Lung microvascular endothelial cell (primary cell): ENCODE results near the gene PBOV1. TPM values are rescaled to one million over a fixed set of nuclear protein-coding genes. Genes with fewer than 3 reads are reported as not detected.
A peak's percentile ranks its signal among the peaks of the same experiment; 100 is the strongest.

Experiments used
- DNase-seq, 2 donors: peaks; one replicate each; pipeline versions ENCODE4 v3.0.0 to v3.0.0-alpha.2; 2010; ENCODE audit warnings: low read depth in 2 of 2
- total RNA-seq: library from RNA; depleted of rRNA; stranded (reverse); fragments of >200 nt; gene quantifications from 2 replicates; pipeline ENCODE4 v1.2.1, GENCODE V29; 2014

PBOV1 gene
- total RNA-seq: not detected in 2 replicates

- no peak for DNase-seq
Measured at GRCh38 chr6:138218449-138218848, at the start of gene PBOV1. Gene PBOV1, minus strand, starts transcription at chr6:138218491. Its CDS starts 96 bp downstream, at chr6:138218395.

DNA sequence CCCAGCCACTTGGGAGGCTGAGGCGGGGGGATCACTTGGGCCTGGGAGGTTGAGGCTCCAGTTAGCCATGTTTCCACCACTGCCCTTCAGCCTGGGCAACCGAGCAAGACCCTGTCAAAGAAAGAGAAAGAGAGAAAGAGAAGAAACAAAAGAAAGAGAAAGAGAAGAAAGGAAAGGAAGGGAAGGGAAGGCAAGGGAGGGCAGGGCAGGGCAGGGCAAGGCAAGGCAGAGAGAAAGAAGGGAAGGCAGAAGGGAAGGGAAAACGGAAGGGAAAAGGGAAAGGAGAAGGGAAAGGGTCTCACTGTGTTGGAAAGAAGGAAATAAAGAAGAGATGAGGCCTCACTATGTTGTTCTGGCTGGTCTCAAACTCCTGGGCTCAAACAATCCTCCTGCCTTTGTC lies 47.8 kb upstream of the PBOV1 start:
- no peak for DNase-seq

GRCh38 chr6:138264372-138264880 lies 46.1 kb upstream of the PBOV1 start:
- DNase-seq: no peak

DNA sequence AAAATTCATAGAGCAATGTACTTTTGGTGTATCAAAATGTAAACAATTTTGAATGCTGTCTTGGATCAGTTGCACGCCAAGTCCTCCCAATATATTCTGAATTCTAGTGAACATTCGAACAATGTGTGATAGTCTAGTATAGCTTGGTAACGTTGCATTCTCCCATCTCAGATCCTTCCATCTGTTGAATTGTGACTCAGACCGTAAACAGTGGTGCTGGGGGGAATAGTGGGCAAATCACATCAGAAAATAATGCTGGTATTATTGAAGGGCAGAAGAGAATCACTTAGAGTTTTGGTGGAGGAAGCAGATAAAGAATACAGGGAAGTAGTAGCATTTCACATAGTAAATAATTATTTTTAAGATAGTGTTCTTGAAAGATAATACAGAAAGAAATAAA lies 45.7 kb upstream of the PBOV1 start:
- DNase-seq: no peak

DNA sequence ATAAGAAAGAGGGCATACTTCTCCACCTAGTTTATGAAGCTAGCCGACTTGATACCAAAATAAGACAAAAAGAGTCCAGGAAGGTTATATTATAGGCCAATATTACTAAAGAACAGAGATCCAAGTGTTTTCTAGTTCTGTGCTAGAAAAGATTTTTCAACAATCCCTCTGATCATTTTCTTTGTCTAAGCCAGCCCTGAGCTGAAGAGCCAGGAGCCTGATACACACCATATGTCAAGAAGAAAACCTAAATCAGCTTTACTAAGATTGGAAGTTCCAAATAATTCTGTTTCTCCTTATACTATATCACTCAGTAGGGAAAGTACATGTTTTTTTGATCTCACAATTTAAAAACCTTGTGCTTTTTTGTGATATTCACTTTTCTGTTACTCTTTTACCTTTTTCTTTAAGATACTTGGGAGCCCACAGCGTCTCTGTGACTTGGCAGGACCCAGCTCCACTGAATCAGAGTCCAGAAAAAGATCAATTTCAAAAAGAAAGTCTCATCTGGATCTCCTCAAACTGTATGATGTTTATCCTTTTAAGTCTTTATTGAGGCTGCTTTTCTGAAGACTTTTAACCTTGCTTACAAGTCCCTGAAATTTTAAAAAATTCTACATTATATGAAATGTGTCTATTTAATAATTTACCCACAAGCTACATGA lies 43.0 kb upstream of the PBOV1 start:
- DNase-seq: no peak

DNA sequence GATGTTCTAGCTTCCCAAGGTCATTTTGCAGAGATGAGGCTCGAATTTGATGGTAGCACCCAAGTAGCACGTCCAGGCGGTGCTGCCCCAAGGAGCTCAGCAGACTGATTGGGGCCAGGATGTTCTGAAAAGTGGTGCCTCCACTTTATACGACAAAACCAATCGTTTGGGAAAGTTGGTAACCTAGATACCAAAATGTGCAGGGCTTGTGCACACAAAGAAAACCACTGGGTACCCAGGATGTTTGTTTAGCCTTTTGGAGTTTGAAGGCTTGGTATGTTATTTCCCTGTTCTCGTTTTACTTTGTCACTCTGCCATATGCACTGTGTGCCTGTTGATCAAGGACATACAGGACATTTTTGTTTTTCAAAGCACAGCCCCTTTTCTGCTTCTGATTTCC lies 40.7 kb upstream of the PBOV1 start:
- DNase-seq: no peak

DNA sequence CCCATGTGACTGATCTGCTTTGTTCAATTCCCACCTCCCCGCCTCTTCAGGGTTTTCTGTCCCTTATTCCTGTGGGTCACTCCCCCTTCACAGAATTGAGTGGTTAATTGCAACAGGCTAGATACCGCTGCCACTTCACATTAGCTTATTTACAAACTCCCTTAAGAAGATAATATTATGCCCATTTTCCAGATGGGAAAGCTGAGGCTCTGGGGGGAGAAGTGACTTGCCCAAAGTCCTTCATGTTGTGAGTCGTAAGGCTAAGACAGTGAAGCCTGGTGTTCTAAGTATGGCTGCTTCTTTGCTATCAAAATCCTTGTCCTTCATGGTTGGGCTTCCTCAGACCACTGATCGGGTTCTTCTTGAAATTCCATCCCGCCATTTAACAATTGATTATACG lies 39.9 kb upstream of the PBOV1 start:
- no peak for DNase-seq

GRCh38 chr6:138257638-138258040 lies 39.3 kb upstream of the PBOV1 start:
- DNase-seq: no peak

GRCh38 chr6:138255443-138255842 lies 37.2 kb upstream of the PBOV1 start:
- no peak for DNase-seq

GRCh38 chr6:138253731-138254130 lies 35.4 kb upstream of the PBOV1 start:
- no peak for DNase-seq

DNA sequence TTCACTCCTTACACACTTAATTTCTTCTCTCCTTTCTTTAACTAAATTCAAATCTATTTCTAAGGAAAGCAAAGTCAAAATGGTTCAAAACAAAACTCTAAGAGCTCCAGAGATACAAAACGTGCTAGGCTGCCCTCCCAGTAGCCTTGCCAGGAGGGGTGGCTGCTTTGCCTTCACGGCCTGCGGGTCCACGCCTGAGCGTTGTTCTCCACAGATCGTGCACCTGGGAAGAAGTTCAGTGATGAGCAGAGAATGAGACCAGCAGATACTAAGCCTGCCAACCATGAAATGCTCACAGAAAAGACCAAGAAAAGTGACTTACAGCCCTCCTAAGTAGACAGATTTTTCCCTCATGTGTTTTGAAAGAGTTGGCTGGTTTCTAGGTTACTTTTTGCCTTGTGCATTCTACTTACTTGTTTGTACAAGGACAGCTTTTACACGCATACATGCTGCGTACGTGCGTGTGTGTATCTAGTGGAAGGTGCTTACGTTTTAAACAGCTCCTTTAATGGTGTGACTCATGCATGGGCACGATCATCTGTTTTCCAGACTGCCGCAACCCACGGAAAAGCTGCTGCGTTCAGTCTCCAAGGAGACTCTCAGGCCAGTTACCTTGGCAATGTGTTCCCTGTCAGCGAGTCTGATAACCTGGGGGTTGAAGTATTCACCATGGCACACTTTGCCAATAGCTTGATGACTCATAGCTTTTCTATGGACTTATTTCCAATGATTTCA lies 32.4 kb upstream of the PBOV1 start:
- peak in 1 of 2 donors; percentile 3 for DNase-seq

GRCh38 chr6:138250053-138250452 lies 31.8 kb upstream of the PBOV1 start:
- DNase-seq: no peak

GRCh38 chr6:138248878-138249277 lies 30.6 kb upstream of the PBOV1 start:
- no peak for DNase-seq

DNA sequence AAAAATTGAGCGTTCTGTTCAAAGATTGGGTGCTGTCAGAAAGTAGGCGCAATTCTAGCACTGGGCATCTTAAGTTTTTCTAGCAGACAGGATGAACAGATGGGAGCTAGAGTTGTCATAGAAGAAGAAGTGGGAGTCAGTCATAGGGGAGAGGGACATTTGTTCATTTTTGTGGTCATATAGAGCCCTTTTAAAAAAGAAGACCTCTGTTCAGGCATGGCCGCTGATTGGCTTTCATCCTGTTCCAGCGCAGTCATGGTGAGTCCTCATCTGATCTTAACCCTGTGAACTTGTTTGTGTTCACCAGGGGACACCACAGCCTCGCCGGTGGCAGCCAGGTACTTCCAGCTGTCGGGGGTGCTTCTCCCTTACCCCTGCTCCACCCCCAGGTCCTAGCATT lies 29.7 kb upstream of the PBOV1 start:
- no peak for DNase-seq

DNA sequence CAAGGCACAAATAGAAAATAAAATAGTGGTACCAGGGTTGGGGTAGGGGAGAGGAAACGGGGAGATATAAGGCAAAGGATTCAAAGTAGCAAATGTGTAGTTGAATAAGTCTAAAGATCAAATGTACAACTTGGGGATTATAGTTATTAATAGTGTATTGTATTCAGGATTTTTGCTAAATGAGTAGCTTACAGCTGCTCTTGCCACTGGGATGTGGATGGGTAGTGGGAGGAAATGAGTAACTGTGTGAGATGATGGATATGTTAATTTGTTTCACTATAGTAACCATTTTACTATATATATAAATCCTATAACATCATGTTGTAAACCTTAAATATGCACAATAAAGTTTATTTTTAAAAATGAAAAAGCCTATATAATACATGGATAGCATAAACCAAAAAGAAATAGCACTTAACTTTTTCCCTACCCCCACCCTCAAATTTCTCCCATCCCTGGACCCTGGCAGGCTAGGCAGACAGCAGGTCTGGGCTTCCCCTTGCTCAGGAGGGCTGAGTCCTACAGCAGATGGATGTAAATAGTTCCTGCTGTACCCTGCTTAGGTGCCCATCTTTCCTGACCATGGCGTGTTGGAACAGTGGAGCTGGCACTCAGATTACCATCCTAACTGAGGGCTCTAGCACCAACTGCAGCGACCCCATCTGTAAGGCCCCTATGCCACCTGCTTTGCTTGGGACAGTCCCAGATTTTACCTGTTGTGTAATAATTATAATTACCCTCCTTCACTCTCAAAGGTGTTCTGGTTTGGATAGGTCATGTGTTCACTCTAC lies 28.6 kb upstream of the PBOV1 start:
- DNase-seq: peak in 1 of 2 donors; percentile 70

DNA sequence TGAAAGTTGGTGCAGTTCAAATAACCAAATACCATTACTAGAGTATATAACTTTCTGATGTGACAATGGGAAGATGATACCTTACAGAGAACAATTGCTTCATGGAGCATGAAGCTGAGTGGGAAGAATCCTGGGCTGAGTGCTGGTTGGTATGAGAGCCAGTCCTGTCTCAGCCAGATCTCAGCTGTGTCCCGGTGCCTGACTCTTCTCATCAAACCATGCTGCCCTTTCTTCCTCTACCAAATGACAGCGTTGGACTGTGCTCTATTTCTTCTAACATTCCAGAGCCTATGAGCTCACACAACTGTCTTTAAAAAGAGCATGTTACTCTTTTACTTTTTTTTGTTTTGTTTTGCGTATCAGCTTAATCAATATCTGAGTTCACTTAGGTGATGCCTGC lies 27.5 kb upstream of the PBOV1 start:
- DNase-seq: no peak

DNA sequence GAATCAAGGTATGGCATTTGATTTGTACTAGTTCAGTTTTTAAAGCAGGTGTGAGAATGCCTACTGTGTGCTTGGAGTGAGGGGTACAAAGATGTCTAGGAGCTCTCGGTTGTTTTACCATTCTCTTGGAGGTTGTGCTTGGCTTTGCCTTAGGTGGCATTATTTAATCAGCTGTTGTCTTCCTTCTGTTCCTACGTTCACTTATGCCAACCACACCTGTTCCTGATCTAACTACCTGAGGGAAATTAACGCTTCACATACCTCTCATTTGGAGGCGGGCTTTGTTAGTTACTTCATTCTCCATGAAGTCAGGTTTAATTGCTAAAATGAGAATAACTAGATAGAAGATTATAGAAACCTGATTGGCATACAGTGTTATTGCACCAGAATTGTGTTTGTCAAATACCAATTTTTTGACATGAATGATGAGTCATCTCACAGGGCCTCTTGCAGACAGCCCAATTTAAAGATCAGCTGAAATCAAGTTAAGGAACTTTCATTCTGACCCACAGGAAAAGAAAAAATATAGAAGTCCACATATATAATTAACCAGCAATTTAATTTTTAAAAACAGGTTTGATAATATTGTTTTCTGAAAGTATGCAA lies 24.8 kb upstream of the PBOV1 start:
- DNase-seq: no peak

GRCh38 chr6:138241934-138242333 lies 23.6 kb upstream of the PBOV1 start:
- DNase-seq: no peak

DNA sequence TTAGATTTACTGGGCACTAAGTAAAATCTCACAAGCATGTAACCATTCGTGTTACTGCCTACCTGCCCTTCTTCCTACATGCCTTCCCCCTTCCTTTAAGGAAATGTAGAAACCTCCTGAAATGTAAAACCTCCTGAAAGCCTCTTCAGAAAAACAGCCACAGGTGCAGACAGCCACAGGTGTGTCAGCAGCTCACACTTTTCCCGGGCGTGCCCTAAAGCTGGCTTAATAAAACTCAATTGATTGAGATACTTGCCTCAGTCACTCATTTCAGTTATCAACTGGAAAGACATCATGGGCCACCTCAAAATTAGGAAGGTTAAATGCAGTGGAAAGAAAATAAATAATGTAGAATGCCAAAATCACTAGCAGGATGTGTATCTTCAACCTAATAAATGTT lies 23.1 kb upstream of the PBOV1 start:
- no peak for DNase-seq

DNA sequence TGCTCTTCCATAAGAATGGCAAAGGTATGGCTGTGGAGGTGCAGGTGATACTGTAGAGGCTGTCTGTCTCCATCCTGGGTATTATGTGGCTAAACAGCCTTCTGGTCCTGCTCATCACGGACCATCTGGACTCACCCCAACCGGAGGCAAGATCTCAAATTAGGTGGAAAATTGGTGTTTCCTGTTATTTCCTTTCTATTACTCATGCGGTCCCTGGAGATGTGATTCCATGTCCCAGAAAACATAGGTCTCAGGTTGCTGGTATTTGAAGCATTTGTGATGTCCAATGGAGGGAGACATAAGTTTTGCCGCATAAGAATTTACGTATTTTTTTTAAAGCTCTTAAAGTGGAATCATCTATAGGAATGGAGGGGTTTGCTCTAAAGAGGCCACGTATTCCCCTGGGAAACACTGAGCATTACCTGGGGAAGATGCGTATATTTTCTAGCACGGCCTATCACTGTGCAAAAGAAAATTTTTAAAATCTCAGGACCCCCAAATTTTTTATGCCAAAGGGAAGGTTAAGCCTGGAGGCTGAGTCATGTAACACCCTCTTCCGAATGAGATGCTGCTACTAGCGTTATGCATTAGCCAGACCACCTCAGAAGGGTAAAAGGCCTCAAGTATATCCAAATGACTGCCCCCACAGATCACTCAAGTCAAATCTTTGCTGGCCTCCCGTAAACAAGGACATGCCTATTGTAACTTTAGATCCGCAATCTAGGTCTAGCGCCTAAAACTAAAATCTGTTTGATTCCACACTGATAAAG lies 22.4 kb upstream of the PBOV1 start:
- peak in 1 of 2 donors; percentile 40 for DNase-seq

DNA sequence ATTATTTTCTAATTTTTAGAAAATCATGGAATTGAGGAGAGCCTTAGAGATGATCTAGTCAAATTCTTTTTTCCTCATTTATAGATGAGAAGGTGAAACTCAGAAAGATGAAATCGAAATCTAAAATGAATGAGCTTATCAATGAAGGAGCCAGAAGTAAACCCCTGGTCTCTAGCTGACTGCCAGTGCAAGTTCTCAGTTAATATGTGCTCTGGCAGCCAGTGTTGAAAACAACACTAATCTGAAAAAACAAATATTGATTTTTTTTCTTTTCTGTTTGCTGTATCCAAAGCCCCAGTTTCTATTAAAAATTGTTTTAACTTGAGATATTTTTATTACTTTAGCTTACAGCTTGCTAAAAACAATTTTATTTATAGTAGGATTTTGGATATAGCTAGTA lies 21.5 kb upstream of the PBOV1 start:
- no peak for DNase-seq
